ENCODE measurements around the gene OR5AU1.

OR5AU1 gene

GRCh38 chr14:21155963-21156362, at the start of gene OR5AU1:
OR5AU1 (minus strand) TSS chr14:21156063; CDS start chr14:21155872, 191 bp downstream.
- DNase-seq = no peak

- no peak for DNase-seq
Observed at GRCh38 chr14:21205026-21205677, 49.3 kb upstream of the OR5AU1 start.

GRCh38 chr14:21204167-21205025, 48.5 kb upstream of the OR5AU1 start:
- no peak for DNase-seq

- DNase-seq = no peak
Observed at GRCh38 chr14:21203470-21204166, 47.8 kb upstream of the OR5AU1 start.

- no peak for DNase-seq
Observed at GRCh38 chr14:21202463-21203358, 46.8 kb upstream of the OR5AU1 start.

GRCh38 chr14:21201732-21202462, 46.0 kb upstream of the OR5AU1 start:
- DNase-seq = no peak

GRCh38 chr14:21200752-21201461, 45.0 kb upstream of the OR5AU1 start:
- DNase-seq = no peak

GRCh38 chr14:21199611-21200560, 44.0 kb upstream of the OR5AU1 start:
- no peak for DNase-seq

GRCh38 chr14:21197418-21198205, 41.7 kb upstream of the OR5AU1 start:
- DNase-seq = no peak

- DNase-seq = no peak
Observed at GRCh38 chr14:21194597-21194996, 38.7 kb upstream of the OR5AU1 start.

- DNase-seq = no peak
Observed at GRCh38 chr14:21192875-21193535, 37.1 kb upstream of the OR5AU1 start.

- DNase-seq = no peak
Observed at GRCh38 chr14:21192447-21192822, 36.6 kb upstream of the OR5AU1 start.

GRCh38 chr14:21191809-21192446, 36.1 kb upstream of the OR5AU1 start:
- peak; percentile 68 for DNase-seq

GRCh38 chr14:21191261-21191808, 35.5 kb upstream of the OR5AU1 start:
- no peak for DNase-seq

- DNase-seq = no peak
Observed at GRCh38 chr14:21185491-21185890, 29.6 kb upstream of the OR5AU1 start.

GRCh38 chr14:21184254-21184653, 28.4 kb upstream of the OR5AU1 start:
- DNase-seq = no peak

- DNase-seq = no peak
Observed at GRCh38 chr14:21182166-21182565, 26.3 kb upstream of the OR5AU1 start.

GRCh38 chr14:21171128-21171527, 15.3 kb upstream of the OR5AU1 start:
- DNase-seq = no peak
